Fibroblast of villous mesenchyme (primary cell): Measurements from ENCODE around the gene ARHGAP45. TPM values are rescaled to one million over a fixed set of nuclear protein-coding genes. Genes with fewer than 3 reads are reported as not detected.
"Not testable (repeated sequence)": the region's sequence is repeated elsewhere in the genome, so short reads cannot be mapped to it uniquely, and the experiment has no call there.

Experiments
- DNase-seq: peaks from one replicate; pipeline ENCODE4 v3.0.0-alpha.2; 2010; ENCODE audit warnings: low read depth
- H3K4me3 ChIP-seq: 2 replicates; pipeline ENCODE4 v1.5.1; 2011; ENCODE audit warnings: low read depth, mild to moderate bottlenecking, low read length
- total RNA-seq: library from RNA; depleted of rRNA; stranded (reverse); fragments of >200 nt; gene quantifications from 2 replicates; pipeline ENCODE4 v1.2.3, GENCODE V29; 2012
- TF ChIP-seq, protein P1 (sequence below): IDR thresholded peaks from 2 replicates; pipeline ENCODE4 v1.5.1; 2012; ENCODE audit warnings: low read depth, mild to moderate bottlenecking, low read length; ENCODE audit not compliant: insufficient read depth

Gene ARHGAP45
- total RNA-seq, 1 donor, result 0.43 TPM

GRCh38 chr19:1110809-1111640 is 44.1 kb downstream of the ARHGAP45 start:
- TF ChIP-seq, protein P1, sequence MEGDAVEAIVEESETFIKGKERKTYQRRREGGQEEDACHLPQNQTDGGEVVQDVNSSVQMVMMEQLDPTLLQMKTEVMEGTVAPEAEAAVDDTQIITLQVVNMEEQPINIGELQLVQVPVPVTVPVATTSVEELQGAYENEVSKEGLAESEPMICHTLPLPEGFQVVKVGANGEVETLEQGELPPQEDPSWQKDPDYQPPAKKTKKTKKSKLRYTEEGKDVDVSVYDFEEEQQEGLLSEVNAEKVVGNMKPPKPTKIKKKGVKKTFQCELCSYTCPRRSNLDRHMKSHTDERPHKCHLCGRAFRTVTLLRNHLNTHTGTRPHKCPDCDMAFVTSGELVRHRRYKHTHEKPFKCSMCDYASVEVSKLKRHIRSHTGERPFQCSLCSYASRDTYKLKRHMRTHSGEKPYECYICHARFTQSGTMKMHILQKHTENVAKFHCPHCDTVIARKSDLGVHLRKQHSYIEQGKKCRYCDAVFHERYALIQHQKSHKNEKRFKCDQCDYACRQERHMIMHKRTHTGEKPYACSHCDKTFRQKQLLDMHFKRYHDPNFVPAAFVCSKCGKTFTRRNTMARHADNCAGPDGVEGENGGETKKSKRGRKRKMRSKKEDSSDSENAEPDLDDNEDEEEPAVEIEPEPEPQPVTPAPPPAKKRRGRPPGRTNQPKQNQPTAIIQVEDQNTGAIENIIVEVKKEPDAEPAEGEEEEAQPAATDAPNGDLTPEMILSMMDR, result no peak
- no peak for DNase-seq
- H3K4me3 ChIP-seq, result no peak overlapping the region

DNA sequence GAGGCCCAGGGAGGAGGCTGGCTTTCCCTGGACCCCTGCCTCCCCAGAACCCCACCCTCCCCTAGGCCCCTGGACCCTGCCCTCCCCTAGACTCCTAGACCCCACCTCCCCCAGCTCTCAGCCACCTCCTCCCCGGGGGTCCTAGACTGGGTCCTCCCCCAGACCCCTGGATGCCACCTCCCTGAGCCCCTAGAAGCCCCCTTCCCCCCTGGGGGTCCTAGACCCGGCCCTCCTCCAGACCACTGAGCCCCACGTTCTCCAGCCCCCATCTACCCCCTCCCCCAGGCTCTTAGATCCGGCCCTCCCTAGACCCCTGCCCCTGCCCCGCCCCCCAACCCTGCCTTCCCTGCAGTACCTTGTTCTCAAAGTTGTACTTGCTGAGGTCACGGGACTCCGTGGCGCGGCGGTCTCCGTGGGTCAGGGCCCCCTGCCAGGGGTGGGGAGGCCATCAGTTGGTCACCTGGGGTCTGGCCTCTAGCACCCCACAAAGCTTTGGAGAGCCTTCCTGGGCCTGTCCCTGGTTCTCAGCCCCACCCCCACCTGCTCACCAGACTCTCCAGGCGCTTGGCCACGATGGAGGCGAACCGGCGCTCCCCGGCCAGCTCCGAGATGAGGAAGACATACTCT is 44.8 kb downstream of the ARHGAP45 start:
- DNase-seq, result no peak
- H3K4me3 ChIP-seq, result no peak overlapping the region
- TF ChIP-seq, protein P1, result no peak

- TF ChIP-seq, protein P1, result no peak
- no peak for DNase-seq
These were observed 45.5 kb downstream of the ARHGAP45 start for GRCh38 chr19:1112268-1113029.

GRCh38 chr19:1113030-1113985 is 46.3 kb downstream of the ARHGAP45 start:
- TF ChIP-seq, protein P1, result peak; percentile 75
- H3K4me3 ChIP-seq, result no peak overlapping the region
- DNase-seq, result peak; percentile 95

More at GRCh38 chr19:1112268-1113029, 45.5 kb downstream of the ARHGAP45 start:
- H3K4me3 ChIP-seq, result no peak overlapping the region

DNA sequence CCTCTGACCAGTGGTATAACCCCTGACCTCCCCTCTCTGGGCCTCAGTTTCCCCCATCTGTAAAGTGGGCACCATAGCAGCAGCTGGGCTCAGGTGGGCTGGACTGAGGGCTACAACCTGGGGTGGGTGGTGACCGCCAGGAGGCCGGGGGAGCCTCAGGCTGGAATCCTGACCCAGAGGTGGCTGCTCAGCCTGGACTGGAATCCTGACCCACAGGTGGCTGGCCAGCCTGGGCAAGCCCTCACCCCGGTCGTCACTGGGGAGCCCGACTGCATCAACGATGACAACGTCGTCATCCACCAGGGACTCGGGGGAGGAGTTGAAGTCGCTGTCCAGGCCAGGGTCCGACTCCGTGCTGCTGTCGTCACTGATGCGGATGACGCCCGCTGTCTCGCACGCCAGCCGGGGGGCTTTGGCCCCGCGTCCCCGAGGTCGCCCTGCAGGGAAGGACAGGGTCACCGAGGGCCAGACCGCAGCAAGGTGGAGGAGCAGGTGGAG is 47.1 kb downstream of the ARHGAP45 start:
- no peak for DNase-seq
- TF ChIP-seq, protein P1, result no peak

DNA sequence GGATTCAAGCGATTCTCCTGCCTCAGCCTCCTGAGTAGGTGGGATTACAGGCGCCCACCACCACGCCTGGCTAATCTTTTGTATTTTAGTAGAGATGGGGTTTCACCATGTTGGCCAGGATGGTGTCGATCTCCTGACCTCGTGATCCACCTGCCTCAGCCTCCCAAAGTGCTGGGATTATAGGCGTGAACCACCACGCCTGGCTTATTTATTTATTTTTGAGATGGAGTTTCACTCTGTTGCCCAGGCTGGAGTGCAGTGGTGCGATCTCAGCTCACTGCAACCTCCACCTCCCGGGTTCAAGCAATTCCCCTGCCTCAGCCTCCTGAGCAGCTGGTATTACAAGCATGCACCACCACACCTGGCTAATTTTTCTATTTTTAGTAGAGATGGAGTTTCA is 47.8 kb downstream of the ARHGAP45 start:
- DNase-seq, H3K4me3 ChIP-seq: not testable (repeated sequence)

More for the DNA sequence above, 47.1 kb downstream of the ARHGAP45 start:
- H3K4me3 ChIP-seq, result no peak overlapping the region
